Left lung (tissue), 10 donors: ENCODE data around the gene SLC15A1. TPM values are rescaled to one million over a fixed set of nuclear protein-coding genes. Genes with fewer than 3 reads are reported as not detected.
A peak's percentile ranks its signal among the peaks of the same experiment; 100 is the strongest.

Experiments
- ATAC-seq: fragments of 200-7000 bp; cut with Tn5 transposase; one replicate; pipeline ENCODE4 v1.9.1; 2020; ENCODE audit warnings: moderate library complexity
- DNase-seq, 4 donors: peaks; one replicate each; pipeline ENCODE4 v3.0.0-alpha.2; 2013 to 2020
- H3K27ac ChIP-seq, 2 donors: fragments of 200-600 bp; sonication (generic) in 1 of 2; one replicate each; pipeline versions ENCODE4 v1.5.0 to v1.8.0; 2020 to 2021
- H3K27me3 ChIP-seq, 2 donors: fragments of 200-600 bp; sonication (generic) in 1 of 2; one replicate each; pipeline versions ENCODE4 v1.5.0 to v1.8.0; 2020 to 2021
- H3K36me3 ChIP-seq, 2 donors: fragments of 200-600 bp; sonication (generic) in 1 of 2; one replicate each; pipeline versions ENCODE4 v1.5.0 to v1.8.0; 2020 to 2021
- H3K4me1 ChIP-seq, 2 donors: fragments of 200-600 bp; one replicate each; pipeline ENCODE4 v1.8.0; 2021
- H3K4me3 ChIP-seq, 2 donors: fragments of 200-600 bp; sonication (generic) in 1 of 2; one replicate each; pipeline versions ENCODE4 v1.5.0 to v1.8.0; 2020 to 2021; ENCODE audit warnings: mild to moderate bottlenecking in 1 of 2
- H3K9me3 ChIP-seq, 2 donors: fragments of 200-600 bp; sonication (generic) in 1 of 2; one replicate each; pipeline versions ENCODE4 v1.5.0 to v1.8.0; 2020 to 2021
- intact Hi-C, 2 donors: fragments of 100-400 bp; cut with DNase I; formaldehyde crosslinking; loops; one replicate each; pipeline versions ENCODE4 v1.11.2 to v1.14.2; 2022
- polyA plus RNA-seq, 6 donors: library from polyadenylated mRNA; unstranded; fragments of 120-200 nt; gene quantifications; one replicate each; pipeline ENCODE4 v1.2.1, GENCODE V29; 2013; ENCODE audit not compliant: insufficient read length in 6 of 6
- total RNA-seq, 2 donors: library from RNA; stranded (reverse); fragmentation: NEBNext Ultra II Directional; extraction: Animal tissue kit (Norgen Biotek cat#: 25700); gene quantifications; one replicate each; pipeline ENCODE4 v1.2.1, GENCODE V29; 2021
- TF ChIP-seq, protein P1 (sequence below), 2 donors: fragments of 200-600 bp; sonication (generic) in 1 of 2; IDR thresholded peaks; one replicate each; pipeline versions ENCODE4 v1.5.0 to v1.8.0; 2021; ENCODE audit warnings: antibody characterized with exemption in 2 of 2
- donor health status: DM: no; HTN: yes; CAD: no.
- donor health status: DM: no; HTN: no; CAD: no.

The SLC15A1 gene
- total and polyA plus RNA-seq, 8 donors: 0.61 to 0.94 (median 0.80) TPM; not detected in 2

DNA sequence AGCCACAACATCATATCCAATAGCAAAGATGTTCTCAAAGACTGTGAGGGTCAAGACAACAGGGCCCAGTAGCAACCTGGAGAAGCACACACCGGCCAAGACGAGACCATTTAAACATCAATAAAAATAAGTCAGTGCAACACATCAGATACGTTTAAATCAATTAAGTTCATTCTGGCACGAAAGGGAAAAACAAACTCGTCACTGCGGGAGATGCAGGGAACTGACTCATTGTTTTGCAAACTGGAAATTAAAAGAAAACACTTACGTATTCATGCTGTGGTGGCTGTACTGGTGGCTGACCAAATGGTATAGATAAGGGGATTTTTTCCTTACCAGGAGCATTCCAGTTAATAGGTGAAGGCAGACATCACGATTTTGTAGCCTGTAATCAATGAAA is 26.3 kb upstream of the SLC15A1 start:
- ATAC-seq (no peak), DNase-seq (no peak)
- H3K36me3 ChIP-seq: no peaks in the 10 kb centered on the region
- no peaks in the 10 kb centered on the region for H3K4me1 ChIP-seq
- TF ChIP-seq, protein P1, sequence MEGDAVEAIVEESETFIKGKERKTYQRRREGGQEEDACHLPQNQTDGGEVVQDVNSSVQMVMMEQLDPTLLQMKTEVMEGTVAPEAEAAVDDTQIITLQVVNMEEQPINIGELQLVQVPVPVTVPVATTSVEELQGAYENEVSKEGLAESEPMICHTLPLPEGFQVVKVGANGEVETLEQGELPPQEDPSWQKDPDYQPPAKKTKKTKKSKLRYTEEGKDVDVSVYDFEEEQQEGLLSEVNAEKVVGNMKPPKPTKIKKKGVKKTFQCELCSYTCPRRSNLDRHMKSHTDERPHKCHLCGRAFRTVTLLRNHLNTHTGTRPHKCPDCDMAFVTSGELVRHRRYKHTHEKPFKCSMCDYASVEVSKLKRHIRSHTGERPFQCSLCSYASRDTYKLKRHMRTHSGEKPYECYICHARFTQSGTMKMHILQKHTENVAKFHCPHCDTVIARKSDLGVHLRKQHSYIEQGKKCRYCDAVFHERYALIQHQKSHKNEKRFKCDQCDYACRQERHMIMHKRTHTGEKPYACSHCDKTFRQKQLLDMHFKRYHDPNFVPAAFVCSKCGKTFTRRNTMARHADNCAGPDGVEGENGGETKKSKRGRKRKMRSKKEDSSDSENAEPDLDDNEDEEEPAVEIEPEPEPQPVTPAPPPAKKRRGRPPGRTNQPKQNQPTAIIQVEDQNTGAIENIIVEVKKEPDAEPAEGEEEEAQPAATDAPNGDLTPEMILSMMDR (IDR thresholded peaks at IDR 0.05): no peak
- intact Hi-C loops: no loop called here
- no peaks in the 10 kb centered on the region for H3K9me3 ChIP-seq
- H3K27ac ChIP-seq: no peak overlapping the region
- H3K27me3 ChIP-seq: no peaks in the 10 kb centered on the region
- H3K4me3 ChIP-seq: no peak overlapping the region

DNA sequence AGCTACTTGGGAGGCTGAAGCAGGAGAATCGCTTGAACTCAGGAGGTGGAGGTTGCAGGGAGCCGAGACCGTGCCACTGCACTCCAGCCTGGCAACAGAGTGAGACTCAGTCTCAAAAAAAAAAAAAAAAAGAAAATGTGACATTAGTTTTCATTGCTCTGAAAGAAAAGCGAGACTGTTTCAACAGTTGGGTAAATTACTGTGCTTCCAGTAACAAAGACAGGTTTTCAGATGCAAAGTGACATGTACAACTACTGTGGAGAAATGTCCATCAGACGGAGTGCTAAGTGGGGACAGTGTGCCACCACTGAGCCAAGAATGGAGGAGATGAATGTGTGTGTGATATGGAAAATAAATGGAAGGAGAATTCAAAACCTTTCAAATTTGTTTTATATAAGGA is 24.2 kb upstream of the SLC15A1 start:
- Histone ChIP-seq H3K27me3 (no peaks in the 10 kb centered on the region), H3K9me3 (no peaks in the 10 kb centered on the region), H3K4me3 (no peak overlapping the region), H3K4me1 (no peaks in the 10 kb centered on the region), H3K27ac (no peak overlapping the region), H3K36me3 (no peaks in the 10 kb centered on the region)
- TF ChIP-seq, protein P1 (IDR thresholded peaks at IDR 0.05): no peak
- DNase-seq (no peak), ATAC-seq (no peak)
- intact Hi-C loops: no loop called here

DNA sequence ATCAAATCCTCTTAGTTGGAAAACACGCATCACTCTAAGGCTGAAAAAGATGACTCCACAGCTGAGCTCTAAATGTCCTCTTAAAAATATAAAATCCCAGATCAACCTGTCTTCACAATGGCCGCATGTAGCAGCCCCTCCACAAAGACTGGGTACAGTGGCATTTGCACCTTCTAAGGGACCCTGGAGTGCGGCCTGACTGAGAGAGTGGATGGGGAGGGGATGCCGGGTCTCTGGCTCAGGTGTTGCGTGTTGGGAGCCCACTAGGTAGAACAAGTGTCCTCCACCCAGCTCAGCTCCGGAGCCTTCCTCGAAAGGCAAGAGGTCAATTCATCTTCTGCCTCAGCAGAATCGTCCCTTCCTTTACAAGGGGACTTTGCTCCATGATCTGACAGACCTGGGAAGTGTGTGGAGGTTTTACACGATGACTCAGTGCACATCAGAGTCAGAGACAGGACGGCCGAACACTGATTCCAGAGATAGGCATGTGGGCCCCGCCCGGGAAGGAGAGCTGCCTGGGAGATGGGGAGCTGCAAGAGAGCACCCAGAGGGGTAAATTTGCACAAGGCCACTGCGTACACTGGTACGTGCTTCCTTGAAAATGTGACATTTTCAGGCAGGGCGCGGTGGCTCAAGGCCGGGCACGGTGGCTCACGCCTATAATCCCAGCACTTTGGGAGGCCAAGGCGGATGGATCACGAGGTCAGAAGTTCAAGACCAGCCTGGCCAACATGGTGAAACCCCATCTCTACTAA is 23.5 kb upstream of the SLC15A1 start:
- Histone ChIP-seq H3K27me3 (no peaks in the 10 kb centered on the region), H3K36me3 (no peaks in the 10 kb centered on the region), H3K9me3 (no peaks in the 10 kb centered on the region), H3K4me3 (no peak overlapping the region), H3K4me1 (no peaks in the 10 kb centered on the region), H3K27ac (no peak overlapping the region)
- no peak for ATAC-seq
- TF ChIP-seq, protein P1 (IDR thresholded peaks at IDR 0.05): no peak
- intact Hi-C loops: no loop called here
- DNase-seq: peak in 1 of 4 donors; percentile 57

GRCh38 chr13:98775386-98775785 is 22.9 kb upstream of the SLC15A1 start:
- Histone ChIP-seq H3K27ac (no peak overlapping the region), H3K36me3 (no peaks in the 10 kb centered on the region), H3K9me3 (peaks cover 0 to under 1% of the 10 kb centered on the region in 2 donors), H3K4me3 (no peak overlapping the region), H3K27me3 (no peaks in the 10 kb centered on the region), H3K4me1 (no peaks in the 10 kb centered on the region)
- intact Hi-C loops: no loop called here
- peak in 1 of 4 donors; percentile 58 for DNase-seq
- no peak for ATAC-seq
- TF ChIP-seq, protein P1 (IDR thresholded peaks at IDR 0.05): no peak

- H3K9me3 ChIP-seq: peaks cover 0 to 7% of the 10 kb centered on the region in 2 donors
- H3K36me3 ChIP-seq: no peaks in the 10 kb centered on the region
- intact Hi-C loops: no loop called here
- ATAC-seq (no peak), DNase-seq (peak in 1 of 4 donors; percentile 49)
- TF ChIP-seq, protein P1 (IDR thresholded peaks at IDR 0.05): no peak
- no peak overlapping the region for H3K4me3 ChIP-seq
- no peaks in the 10 kb centered on the region for H3K27me3 ChIP-seq
- H3K4me1 ChIP-seq: no peaks in the 10 kb centered on the region
- no peak overlapping the region for H3K27ac ChIP-seq
Observed at GRCh38 chr13:98774776-98775175, 22.3 kb upstream of the SLC15A1 start.
